Activated T-cell treated with anti-CD3 and anti-CD28 coated beads, Interleukin-2, amount 50 U/mL, for 1 hour (primary cell): ENCODE measurements around the gene ADGRG1.

Source experiments
- DNase-seq: peaks from one replicate; pipeline ENCODE4 v3.0.0-alpha.2; 2020

Gene ADGRG1

GRCh38 chr16:57688487-57688986, 60.1 kb downstream of the ADGRG1 start:
- DNase-seq: no peak

- no peak for DNase-seq
Observed at GRCh38 chr16:57688987-57689761, 60.7 kb downstream of the ADGRG1 start.

- DNase-seq: peak; percentile 45
Observed at GRCh38 chr16:57689762-57690558, 61.5 kb downstream of the ADGRG1 start.

GRCh38 chr16:57690782-57691471, 62.5 kb downstream of the ADGRG1 start:
- DNase-seq: no peak

GRCh38 chr16:57692636-57693035, 64.2 kb downstream of the ADGRG1 start:
- DNase-seq: no peak

GRCh38 chr16:57693550-57693949, 65.1 kb downstream of the ADGRG1 start:
- DNase-seq: no peak

GRCh38 chr16:57694231-57694724, 65.8 kb downstream of the ADGRG1 start:
- DNase-seq: no peak

GRCh38 chr16:57694725-57695679, 66.6 kb downstream of the ADGRG1 start, which contains the start of gene DRC7:
Gene DRC7, plus strand, starts transcription at chr16:57694806. Its CDS starts 3,144 bp downstream, at chr16:57697950.
- DNase-seq: no peak

GRCh38 chr16:57695680-57696069, 67.2 kb downstream of the ADGRG1 start:
- no peak for DNase-seq

GRCh38 chr16:57696240-57696639, 67.8 kb downstream of the ADGRG1 start:
- DNase-seq: no peak

- no peak for DNase-seq
Observed at GRCh38 chr16:57697896-57698537, 69.6 kb downstream of the ADGRG1 start.

- no peak for DNase-seq
Observed at GRCh38 chr16:57698812-57699405, 70.5 kb downstream of the ADGRG1 start.

GRCh38 chr16:57699481-57699880, 71.1 kb downstream of the ADGRG1 start:
- no peak for DNase-seq

GRCh38 chr16:57699899-57700298, 71.5 kb downstream of the ADGRG1 start:
- no peak for DNase-seq

- no peak for DNase-seq
Observed at GRCh38 chr16:57700781-57701551, 72.5 kb downstream of the ADGRG1 start.

GRCh38 chr16:57701759-57702371, 73.4 kb downstream of the ADGRG1 start:
- no peak for DNase-seq

- DNase-seq: no peak
Observed at GRCh38 chr16:57703416-57704010, 75.1 kb downstream of the ADGRG1 start.

GRCh38 chr16:57704011-57704904, 75.8 kb downstream of the ADGRG1 start:
- DNase-seq: no peak
